Measurements from ENCODE around the gene ZNF610.

ZNF610 gene

GRCh38 chr19:52398081-52398441 lies 62.0 kb downstream of the ZNF610 start:
- DNase-seq, result no peak

GRCh38 chr19:52410276-52410675 lies 74.2 kb downstream of the ZNF610 start:
- DNase-seq, result no peak

GRCh38 chr19:52415711-52416110 lies 79.7 kb downstream of the ZNF610 start:
- no peak for DNase-seq

Measured in NCI-H748 treated with DMSO at 0.1 percent for 48 hours (cell line).